Embryonic facial prominence (tissue), 1 donor: Measurements from ENCODE around the gene TNPO2.

Experiments used
- DNase-seq: peaks from one replicate; pipeline ENCODE4 v3.0.0-alpha.2; 2016; ENCODE audit errors: extremely low spot score

The TNPO2 gene

DNA sequence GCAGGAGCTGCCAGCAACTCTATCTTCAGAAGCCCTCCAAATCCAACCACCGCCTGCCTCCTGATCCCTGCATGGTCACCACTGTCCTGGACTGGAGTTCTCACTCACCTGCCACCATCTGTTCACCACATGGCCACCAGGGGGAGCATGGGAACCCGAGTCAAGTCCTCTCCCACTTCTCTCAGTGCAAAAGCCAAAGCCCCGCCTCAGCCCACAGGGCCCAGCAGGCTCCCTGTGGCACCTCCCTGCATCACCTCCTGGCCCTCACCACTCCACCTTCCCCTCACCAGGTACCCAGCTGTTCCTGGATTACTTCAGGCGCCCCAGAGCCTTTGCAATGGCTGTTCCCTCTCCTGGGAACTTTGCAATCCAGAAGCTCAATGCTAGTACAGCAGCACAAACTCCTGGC is 47.3 kb downstream of the TNPO2 start:
- no peak for DNase-seq

DNA sequence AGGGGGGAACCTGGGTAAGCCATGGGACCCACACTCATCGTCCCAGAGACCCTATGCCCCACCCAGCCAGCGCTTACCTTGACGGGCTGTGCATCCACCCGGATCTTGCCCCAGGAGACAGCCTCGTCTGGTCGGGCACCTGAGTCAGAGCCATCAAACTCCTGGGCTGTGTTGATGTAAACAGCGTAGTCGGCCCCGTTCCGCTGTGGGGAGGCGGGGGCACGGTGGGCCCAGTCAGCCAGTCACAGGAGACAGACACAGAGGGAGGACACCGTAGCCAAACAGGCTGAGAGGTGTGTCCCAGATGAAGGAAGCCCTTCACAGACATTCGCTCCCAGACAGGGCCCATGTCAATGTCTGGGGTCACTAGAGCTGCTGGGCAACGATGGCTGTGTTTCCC is 47.8 kb downstream of the TNPO2 start:
- no peak for DNase-seq

DNA sequence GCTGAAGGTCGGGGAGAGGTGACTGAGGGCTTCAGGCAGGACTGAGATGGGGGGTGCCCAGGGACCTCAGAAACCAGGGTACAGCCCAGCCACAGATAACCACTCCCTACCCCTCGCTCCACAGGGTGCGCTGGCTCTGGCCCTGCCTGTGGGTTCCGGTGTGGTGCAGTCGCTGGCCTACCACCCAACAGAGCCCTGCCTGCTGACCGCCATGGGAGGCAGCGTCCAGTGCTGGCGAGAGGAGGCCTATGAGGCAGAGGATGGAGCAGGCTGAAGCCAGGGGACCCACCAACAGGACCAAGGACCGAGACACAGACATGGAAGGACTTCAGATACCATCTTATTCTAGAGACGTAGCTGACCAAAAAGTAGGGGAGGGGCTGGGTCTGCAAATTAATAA is 48.3 kb downstream of the TNPO2 start:
- no peak for DNase-seq

DNA sequence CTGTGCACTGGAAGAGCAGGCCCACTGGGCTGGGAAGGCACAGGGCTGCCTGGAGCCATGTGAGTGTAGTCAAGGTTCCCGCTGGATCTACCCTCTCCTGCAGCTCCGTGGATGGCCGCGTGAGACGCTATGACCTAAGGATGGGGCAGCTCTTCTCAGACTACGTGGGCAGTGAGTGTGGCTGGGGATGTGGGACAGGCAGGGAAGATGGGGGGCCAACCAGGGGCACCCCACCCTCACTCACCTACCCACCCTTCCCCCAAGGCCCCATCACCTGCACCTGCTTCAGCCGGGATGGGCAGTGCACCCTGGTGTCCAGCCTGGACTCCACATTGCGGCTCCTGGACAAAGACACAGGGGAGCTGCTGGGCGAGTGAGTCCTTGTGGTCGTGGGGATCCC is 51.0 kb downstream of the TNPO2 start:
- DNase-seq: no peak

DNA sequence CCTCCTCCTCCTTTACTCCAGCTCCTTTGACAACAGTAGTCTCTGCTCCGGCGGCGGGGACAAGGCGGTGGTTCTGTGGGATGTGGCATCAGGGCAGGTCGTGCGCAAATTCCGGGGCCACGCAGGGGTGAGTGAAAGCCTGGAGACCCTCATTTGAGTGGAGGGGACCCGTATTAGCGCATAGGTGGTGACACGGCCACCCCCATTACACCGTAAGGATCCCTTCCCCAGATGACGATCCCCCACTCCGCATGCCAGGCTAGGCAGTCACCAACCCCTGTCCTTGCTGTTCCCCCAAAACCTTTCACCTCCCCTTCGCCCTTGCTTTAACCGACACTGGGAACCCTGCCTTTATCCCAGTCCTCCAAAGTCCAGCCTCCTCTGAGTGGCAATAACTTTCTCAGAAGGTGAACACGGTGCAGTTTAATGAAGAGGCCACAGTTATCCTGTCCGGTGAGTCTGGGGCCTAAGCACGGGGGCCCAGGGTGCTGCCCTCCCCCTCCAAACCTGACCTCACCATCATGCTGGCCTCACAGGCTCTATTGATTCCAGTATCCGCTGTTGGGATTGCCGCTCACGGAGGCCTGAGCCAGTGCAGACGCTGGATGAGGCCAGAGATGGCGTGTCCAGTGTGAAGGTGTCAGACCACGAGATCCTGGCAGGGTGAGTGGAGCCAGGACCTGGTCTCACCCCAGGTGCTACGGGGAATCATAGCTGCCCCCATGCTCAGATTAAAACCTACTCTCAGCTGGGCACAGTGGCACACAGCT is 53.4 kb downstream of the TNPO2 start:
- no peak for DNase-seq

DNA sequence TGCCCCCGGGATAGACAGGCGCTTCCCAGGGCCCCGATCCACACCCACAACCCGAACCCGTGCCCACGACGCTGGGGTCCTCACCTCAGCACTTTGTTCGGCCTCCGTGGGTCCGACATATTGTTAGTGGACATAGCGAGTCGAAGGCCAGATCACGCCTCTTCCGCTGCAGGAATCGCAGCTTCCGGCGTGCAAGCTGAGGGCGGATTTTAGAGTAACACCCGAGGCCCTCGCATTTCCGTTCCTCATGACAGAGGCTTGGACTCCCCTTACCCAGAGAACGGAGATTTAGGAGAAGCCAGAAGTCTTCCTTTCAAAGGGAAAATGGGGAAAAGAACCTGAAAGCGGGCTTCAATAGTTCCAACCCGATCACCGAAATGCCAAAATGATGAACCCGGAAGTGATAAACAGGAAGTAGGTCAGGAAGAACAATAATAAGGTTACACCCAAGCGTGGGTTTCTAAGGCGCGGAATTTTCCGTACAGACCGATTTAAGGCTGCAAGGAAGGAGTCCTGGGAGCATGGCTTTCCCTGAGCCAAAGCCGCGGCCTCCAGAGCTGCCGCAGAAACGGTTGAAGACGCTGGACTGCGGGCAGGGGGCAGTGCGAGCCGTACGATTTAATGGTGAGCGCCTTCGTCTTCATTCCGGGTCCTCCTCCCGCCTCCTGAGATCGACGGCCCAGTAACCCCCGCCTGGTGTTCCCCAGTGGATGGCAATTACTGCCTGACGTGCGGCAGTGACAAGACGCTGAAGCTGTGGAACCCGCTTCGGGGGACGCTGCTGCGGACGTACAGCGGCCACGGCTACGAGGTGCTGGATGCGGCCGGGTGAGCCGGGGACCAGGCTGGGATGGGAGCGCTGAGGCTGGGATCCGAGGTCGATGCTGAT is 54.2 kb downstream of the TNPO2 start:
- DNase-seq: peak; percentile 70

DNA sequence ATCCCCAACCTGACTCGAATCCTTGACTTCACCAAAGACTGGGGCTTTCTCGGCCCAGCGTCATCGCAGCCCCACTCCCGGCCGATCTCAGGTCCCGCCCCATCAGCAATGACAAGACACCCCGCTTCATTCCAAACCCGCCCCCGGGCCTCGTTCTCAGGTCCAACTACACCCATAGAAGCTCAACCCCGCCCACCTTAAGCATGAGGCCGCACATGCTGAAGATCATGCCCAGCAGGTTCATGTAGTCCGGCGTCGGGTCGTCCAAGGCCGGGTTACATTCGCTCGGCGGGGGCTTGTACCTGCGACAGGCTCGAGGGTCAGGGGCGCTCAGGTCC is 54.8 kb downstream of the TNPO2 start:
- DNase-seq: no peak

DNA sequence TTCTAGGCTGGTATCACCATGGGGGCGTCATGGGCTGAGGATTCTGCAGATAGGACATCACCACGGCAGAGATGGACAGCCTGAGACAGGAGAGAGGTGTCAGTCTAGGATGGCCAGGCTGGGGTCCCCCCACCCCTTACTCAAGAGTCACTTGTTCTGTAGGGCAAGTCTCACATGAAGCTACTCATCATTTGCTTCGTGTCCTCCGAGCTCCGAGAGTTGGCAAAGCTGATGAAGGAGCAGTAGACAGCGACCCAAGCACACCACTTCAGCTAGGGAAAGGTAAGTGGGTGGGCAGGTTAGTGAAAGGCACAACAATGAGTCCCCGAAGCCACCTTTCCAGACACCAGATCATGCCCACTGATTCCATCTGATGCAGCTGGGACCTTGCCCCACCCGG is 55.4 kb downstream of the TNPO2 start:
- DNase-seq: no peak

DNA sequence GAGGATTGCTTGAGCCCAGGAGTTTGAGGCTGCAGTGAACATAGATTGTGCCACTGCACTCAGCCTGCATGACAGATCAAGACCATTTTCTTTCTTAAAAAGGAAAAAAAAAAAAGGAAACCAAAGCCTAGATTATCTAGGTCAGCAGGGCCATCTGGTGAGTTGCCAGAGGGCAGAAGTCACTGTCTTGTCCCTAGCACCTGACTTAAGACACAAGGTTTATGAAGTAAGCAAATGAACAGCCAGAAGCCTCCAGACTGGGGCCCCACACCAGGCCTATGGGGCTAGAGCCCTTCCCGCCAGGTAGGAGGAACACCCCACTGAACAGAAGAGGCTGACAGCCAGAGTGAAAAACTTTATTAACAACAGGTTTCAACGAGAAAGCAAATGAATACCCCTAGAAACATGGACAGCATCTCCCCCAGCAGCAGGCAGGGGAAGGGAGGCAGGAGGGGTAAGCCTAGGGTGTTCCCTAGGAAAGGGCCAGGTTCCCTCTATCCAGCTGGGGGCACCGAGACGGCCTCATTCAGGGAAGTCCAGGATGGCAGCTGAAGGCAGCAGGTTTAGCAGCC is 55.9 kb downstream of the TNPO2 start:
- no peak for DNase-seq

DNA sequence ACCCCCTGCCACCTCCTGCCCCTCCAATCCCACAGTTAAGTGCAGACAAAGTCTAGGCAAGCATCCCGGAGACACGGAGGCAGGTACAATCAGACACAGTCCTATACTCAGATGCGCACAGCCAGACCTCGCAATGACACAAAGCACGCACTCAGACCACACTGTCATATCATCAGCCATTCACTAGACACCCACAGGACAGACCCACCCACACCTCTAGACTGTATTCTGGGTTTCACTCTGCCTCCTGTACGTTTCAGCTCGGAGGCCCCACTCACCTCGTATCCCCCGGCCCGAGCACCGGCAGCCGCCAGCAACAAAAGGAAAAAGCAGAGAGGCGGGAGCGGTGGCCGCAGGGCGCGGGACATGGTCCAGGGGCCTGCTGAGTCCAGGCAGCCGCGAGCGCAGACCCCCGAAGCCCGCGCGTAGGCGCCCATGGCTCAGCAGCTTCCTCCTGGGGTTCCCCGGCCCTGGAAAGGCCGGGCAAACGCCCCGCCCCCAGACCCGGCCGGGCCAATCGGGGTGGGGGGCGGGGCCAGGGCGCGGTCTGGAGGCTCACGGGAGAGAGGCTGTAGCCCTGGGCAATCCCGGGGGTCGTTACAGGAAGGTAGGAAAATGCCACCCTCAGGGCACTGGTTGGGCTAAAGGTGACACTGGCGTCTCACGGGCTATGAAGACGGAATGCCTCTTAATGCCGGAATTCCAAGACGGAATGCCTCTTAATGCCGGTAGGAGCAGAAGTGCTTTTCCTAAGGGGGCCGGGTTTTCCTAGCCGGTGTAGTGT is 57.3 kb downstream of the TNPO2 start, which contains the start of the genes MAN2B1 and WDR83:
Gene MAN2B1 (minus strand): TSS at position 478 of the 784 bp plus-strand sequence. CDS start 41 bp downstream, at position 437.
Gene WDR83 (plus strand): TSS at position 543 of the 784 bp plus-strand sequence. CDS start 2,984 bp downstream, outside the sequence.
- DNase-seq: no peak

DNA sequence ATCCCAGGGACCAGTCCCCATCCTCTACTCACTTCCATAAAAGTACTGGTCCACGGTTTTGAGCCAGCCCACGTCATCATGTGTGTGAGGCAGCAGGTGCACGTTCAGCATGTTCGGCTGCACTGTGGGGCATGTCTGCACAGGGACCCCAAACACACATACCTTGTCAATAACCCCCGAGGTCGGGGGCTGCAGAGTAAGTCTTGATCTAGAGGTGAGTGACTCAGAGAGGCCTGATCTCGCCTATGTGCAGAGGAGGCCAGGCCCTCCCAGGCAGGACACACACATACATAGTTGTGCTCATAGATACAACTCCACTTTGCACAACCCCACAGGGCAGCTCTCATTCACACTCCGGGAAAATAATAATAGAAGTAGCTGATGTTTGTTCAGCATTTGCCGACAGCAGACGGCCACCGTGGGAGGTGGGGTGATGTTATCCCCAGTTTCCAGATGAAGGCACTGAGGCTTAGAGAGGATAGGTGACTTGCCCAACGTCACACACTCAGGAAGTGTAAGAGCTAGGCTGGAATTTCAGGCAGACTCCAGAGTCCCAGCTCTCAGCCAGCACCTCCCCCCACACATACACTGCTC is 58.0 kb downstream of the TNPO2 start:
- no peak for DNase-seq

DNA sequence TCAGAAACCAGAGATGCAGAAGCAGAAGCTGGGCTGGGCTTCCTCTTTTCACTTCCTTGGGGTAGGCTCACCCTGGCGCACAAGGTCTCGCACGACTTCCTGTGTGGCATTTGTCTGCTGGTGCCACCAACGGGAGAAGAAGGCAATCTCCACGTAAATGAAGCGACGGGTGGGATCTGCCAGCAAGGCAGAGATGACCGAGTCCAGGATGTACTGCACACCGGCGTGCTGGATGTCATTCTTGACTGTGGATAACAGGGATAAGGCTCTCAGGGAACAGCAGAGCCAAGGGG is 58.5 kb downstream of the TNPO2 start:
- no peak for DNase-seq

DNA sequence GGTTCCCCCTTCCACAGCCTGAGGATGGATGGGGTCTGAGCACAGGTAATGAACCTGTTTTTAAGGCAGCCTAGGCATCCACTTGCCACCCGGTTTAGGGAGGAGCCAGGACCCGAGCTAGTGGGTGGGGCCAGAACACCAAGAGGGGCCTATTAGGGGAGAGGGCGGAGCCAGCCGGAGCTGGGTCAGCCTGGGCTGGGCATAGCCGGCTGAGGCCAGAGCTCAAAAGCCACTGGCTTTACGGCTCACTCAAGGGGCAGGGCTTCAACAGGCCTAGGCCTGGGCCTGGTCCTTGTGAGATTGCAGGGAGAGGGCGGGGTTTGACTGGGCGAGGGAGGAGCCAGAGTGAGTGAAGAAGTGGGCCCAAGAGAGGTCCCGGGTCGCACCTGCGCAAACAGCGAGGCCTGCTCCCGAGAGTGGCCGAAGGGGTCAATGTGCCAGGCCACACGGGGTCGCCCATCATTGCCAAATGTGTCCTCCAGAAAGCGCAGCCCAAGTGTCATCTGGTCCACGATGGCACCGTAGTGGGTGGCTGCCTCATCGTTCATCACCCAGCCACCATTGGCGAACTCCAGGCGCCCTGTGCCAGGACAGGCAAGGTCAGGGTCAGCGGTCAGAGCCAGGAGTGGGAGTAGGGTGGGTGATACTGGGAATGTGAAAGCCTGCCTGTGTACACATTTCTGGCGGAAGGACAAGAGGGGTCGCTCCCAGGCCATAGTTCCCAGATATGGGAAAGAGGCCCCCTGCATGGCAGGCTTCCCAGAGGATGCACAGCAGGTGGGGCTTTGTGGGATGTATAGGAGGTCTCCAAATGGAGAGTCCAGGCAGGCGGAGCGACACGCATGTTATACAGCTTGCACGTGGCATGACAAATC is 59.1 kb downstream of the TNPO2 start:
- DNase-seq: no peak

DNA sequence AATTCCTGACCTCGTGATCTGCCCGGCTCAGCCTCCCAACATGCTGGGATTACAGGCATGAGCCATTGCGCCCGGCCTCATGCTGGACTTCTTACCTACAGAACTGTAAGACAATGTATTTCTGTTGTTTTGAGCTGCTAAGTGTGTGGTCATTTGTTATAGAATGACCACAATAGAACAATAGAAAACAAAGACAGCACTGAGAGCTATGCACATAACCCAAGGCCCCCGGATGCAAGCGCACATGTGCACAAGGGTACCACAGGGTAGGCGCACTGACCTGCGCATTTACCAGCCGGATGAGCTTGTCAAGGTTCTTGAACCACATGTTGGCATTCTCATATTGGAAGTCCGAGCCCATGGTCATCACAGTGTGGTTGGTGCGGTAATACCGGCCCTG is 62.8 kb downstream of the TNPO2 start:
- DNase-seq: no peak

DNA sequence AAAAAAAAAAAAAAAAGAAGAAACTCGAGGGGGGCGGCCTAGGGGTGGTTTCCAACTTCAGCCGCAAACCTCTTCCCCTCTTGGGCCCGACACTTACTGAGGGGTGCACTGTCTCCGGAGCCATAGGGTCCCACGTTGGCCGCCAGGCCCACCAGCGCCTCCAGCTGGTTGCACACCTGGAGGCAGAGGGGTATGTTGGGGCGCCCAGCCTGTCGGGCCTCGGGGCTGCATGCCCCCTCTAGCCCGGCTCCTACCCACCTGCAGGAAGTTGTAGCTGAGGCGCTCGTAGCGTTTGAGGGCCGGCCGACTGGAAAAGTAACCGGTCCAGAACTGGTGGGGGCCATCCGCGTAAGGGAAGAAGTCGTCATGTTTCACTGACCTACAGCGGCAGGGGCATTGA is 65.8 kb downstream of the TNPO2 start:
- no peak for DNase-seq

DNA sequence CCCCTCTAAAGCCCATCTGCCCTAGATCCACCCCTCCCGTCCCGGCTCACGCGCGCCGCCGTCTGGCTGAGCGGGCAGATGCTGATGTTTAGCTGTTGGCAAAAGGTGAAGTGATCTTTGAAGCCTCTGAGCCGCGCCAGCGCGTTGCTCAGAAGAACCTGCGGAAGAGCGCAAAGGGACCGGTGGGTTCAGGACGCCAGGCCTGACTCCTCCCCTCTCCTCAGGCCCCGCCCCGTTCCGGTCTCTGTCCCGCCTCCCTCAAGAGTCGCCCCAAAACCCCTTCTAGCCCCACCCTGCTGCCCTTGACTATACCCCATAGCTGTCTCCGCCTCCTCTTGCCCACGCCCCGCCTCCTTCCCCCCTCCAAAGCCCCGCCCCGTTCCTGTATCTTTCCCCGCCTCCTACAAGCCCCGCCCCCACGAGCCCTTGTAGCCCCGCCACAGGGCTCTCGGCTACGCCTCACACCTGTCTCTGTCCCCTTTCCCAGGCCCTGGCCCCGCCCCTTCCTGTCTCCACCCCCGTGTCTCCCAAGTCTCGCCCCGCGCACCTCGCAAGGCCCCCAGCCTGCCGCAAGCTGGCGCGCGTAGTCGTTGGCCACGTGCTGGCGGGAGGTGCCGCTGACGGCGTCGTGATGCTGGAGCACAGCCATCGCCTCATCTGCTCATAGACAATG is 66.7 kb downstream of the TNPO2 start:
- no peak for DNase-seq

DNA sequence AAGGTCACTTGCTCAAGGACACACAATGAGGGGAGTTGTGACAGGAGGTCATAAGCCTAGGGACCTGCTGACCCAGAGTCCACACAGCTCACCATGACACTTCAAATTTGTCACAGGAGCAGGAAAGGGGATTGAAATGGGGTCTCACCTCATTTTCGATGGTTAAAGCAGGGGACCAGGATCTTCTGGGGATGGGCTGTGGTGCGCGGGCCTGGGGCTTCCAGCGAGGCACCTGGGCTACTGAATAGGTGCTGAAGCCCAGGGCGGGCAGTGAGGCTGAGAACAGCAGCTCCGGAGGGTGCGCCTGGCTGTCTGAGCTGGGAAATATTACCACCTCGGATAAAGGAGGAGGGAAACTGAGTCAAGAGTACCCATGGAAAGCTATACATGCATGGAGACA is 68.2 kb downstream of the TNPO2 start:
- no peak for DNase-seq

DNA sequence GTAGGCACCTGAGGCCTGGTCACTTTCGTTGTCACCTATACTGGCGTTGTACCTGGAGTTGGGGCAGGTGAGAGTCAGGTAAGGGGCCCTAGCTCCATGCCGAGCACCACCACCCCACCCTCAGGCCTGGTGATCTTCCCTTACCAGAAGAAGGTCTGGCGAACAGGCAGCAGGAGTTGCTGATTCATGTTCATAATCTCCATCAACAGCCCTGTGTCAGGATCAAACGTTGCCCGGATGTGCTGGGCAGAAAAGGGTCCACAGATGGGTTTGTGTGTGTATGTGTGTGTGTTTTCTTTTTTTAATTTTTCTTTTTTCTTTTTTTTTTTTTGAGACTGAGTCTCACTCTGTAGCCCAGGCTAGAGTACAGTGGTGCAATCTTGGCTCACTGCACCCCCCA is 71.5 kb downstream of the TNPO2 start:
- DNase-seq: no peak

DNA sequence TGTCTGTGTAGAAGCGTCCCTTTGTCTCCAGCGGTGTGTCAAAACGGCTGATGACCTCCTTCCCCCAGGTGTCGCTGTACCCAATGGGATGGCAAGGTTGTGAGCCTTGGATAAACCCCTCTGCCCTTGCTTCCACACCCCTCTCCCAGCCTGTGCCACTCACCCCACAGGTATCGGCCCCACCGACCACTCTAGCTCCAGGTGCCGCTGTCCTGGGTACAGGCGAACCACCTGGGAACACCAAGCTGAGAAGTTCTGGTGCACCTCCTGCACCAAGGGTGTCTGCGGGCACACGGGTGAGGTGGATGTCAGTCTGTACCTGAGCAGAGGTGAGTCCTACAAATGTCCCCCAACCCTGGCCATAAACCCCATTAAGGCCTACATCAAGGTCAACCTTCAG is 73.8 kb downstream of the TNPO2 start:
- DNase-seq: no peak
